Mesothelial cell of epicardium (in vitro differentiated cells): ENCODE results near the gene GCC2. TPM values are rescaled to one million over a fixed set of nuclear protein-coding genes. Genes with fewer than 3 reads are reported as not detected.

Experiments used
- DNase-seq, 2 experiments: peaks; one replicate each; pipeline ENCODE4 v3.0.0; 2021; ENCODE audit warnings: low spot score in 2 of 2; ENCODE audit not compliant: unreplicated experiment in 2 of 2
- H3K27ac Mint-ChIP-seq: 2 replicates; pipeline ENCODE4 v1.8.0; 2021; ENCODE audit warnings: mixed read lengths
- H3K27me3 Mint-ChIP-seq: 2 replicates; pipeline ENCODE4 v1.8.0; 2021; ENCODE audit warnings: low read depth, mixed read lengths
- H3K36me3 Mint-ChIP-seq: 2 replicates; pipeline ENCODE4 v1.8.0; 2021; ENCODE audit warnings: mixed read lengths
- H3K4me1 Mint-ChIP-seq: 2 replicates; pipeline ENCODE4 v1.8.0; 2021; ENCODE audit warnings: mixed read lengths
- H3K4me3 Mint-ChIP-seq: 2 replicates; pipeline ENCODE4 v1.8.0; 2021; ENCODE audit warnings: mild to moderate bottlenecking, moderate library complexity, mixed read lengths
- H3K9me3 Mint-ChIP-seq: 2 replicates; pipeline ENCODE4 v1.8.0; 2021; ENCODE audit warnings: mixed read lengths
- total RNA-seq: library from RNA; stranded (reverse); gene quantifications from 3 replicates; pipeline ENCODE4 v1.2.1, GENCODE V29; 2021
- TF ChIP-seq, protein P1 (sequence below): fragments of 200-600 bp; sonication (generic); IDR thresholded peaks from one replicate; pipeline ENCODE4 v1.5.0; 2021; ENCODE audit warnings: antibody characterized with exemption; ENCODE audit not compliant: unreplicated experiment

GCC2 gene
- total RNA-seq, 1 donor from 2014 or later = 44.2 TPM

DNA sequence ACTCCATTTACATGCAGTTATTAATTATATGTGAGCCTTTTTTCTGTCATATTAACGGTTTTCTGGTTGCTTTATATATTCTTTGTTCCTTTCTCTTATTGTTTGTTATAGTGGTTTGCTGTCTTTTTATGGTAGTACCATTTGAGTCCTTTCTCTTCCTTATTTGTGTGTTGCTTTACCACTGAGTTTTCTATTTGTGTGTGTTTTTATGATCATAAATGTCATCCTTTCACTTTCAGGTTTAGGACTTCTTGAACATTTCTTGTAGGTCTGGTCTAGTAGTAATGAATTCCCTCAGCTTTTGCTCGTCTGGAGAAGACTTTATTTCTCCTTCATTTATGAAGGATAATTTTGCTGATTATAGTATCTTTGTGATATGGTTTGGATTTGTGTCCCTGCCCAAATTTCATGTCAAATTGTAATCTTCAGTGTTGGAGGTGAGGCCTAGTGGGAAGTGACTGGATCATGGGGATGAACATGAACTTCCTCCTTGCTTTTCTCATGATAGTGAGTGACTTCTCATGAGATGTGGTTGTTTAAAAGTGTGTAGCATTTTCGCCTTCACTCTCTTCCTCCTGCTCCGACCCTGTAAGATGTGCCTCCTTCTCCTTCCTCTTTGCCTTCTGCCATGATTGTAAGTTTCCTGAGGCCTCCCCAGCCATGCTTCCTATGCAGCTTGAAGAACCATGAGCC is 11.5 kb downstream of the GCC2 start:
- no peak for DNase-seq
- TF ChIP-seq, protein P1, sequence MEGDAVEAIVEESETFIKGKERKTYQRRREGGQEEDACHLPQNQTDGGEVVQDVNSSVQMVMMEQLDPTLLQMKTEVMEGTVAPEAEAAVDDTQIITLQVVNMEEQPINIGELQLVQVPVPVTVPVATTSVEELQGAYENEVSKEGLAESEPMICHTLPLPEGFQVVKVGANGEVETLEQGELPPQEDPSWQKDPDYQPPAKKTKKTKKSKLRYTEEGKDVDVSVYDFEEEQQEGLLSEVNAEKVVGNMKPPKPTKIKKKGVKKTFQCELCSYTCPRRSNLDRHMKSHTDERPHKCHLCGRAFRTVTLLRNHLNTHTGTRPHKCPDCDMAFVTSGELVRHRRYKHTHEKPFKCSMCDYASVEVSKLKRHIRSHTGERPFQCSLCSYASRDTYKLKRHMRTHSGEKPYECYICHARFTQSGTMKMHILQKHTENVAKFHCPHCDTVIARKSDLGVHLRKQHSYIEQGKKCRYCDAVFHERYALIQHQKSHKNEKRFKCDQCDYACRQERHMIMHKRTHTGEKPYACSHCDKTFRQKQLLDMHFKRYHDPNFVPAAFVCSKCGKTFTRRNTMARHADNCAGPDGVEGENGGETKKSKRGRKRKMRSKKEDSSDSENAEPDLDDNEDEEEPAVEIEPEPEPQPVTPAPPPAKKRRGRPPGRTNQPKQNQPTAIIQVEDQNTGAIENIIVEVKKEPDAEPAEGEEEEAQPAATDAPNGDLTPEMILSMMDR = no peak
- Mint-ChIP-seq H3K36me3 (peaks cover 84% of the 10 kb centered on the region), H3K27me3 (no peaks in the 10 kb centered on the region), H3K27ac (peak overlapping the region; percentile 23), H3K4me3 (no peak overlapping the region), H3K9me3 (peaks cover 53% of the 10 kb centered on the region), H3K4me1 (no peaks in the 10 kb centered on the region)

DNA sequence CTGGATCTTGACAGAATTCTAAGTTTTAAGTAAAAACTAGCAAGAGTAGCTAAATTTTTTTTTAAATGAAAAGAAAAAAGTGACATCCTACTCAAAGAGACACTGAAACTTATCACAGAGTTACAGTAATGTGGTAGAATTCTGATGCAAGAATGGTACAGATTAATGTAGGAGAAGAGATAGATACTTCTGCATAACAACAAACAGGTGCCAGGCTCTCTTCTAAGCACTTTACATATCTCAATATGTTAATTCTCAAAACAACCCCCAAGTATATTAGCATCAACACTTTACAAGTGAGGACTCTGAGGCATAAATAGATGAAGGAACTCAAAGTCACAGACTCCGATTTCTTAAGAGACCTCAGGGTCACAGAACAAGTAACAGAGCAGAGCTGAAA is 28.1 kb downstream of the GCC2 start:
- H3K4me3 Mint-ChIP-seq = no peak overlapping the region

DNA sequence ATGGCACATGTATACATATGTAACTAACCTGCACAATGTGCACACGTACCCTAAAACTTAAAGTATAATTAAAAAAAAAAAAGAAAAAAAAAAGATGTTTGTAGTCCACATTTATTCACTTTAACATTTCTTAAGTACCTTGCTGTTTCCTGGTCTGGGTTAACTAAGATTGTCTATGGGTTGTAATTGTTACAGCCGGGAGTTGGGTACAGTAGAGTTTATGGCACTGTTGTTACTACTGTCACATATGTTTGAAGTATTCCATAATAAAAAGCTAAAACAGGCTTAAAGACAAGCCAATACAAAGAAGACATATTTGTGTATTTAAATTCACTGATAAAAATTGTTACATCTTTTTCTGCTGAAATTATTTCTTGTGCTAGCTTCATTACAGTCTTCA is 36.2 kb downstream of the GCC2 start:
- TF ChIP-seq, protein P1 = no peak
- H3K4me3 Mint-ChIP-seq = no peak overlapping the region
- H3K9me3 Mint-ChIP-seq = peaks cover 4% of the 10 kb centered on the region
- H3K36me3 Mint-ChIP-seq = peaks cover 39% of the 10 kb centered on the region
- no peaks in the 10 kb centered on the region for H3K4me1 Mint-ChIP-seq
- H3K27me3 Mint-ChIP-seq = no peaks in the 10 kb centered on the region
- no peak overlapping the region for H3K27ac Mint-ChIP-seq
- DNase-seq = no peak

More for the DNA sequence above, 28.1 kb downstream of the GCC2 start:
- TF ChIP-seq, protein P1 = no peak
- Mint-ChIP-seq H3K27ac (no peak overlapping the region), H3K36me3 (peaks cover 52% of the 10 kb centered on the region), H3K27me3 (no peaks in the 10 kb centered on the region), H3K4me1 (no peaks in the 10 kb centered on the region), H3K9me3 (no peaks in the 10 kb centered on the region)
- DNase-seq = no peak

DNA sequence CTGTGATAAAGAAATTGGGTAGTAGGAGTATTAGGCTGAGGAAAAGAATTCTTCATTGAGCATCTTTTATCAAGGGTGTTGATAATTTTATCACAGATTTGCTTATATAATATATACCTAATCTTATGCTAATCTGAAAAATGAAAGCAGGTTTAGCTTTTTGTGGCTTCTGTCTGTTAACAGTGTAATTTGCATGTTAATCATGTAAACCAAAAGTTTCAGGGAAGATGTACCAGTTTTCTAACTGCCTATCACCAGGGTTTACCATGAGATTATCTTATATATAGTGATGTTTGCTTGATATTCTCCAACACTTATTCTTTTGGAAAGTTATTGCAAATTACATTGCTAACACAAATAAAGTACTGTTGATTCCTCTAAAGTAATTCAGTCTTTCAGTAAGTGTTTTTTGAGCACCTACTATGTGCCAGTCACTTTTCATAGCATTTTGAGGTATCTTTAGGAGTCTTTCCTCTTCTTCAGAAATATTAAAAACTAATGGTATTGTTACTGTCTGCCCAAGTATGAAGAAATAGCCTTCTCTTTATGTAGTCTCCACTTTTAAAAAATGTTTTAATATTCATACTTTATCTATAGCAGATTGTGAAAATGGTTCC is 41.6 kb downstream of the GCC2 start:
- H3K4me1 Mint-ChIP-seq = no peaks in the 10 kb centered on the region

DNA sequence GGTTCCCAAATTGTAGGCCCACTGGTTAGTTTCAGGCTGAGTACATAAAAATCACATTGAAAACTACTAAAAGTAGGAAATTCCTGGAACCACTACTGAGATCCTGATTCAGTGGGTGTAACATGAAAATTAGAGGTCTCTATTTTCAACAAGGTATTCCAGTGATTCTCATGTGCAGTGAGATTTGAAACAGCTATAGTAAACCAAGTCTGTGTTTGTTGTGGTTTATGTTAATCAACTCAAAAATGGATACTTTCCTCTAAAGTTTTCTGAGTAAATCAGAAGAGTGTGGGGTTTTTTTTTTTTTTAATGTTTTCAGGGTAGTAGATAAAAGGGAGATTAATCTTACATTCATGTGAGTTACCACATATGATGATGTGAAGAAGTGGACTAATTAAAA is 42.8 kb downstream of the GCC2 start:
- H3K27ac Mint-ChIP-seq = no peak overlapping the region
- peaks cover 23% of the 10 kb centered on the region for H3K36me3 Mint-ChIP-seq
- H3K4me3 Mint-ChIP-seq = no peak overlapping the region
- no peak for DNase-seq
- TF ChIP-seq, protein P1 = no peak
- H3K4me1 Mint-ChIP-seq = no peaks in the 10 kb centered on the region
- no peaks in the 10 kb centered on the region for H3K27me3 Mint-ChIP-seq
- H3K9me3 Mint-ChIP-seq = no peaks in the 10 kb centered on the region

More for the DNA sequence above, 41.6 kb downstream of the GCC2 start:
- H3K9me3 Mint-ChIP-seq = no peaks in the 10 kb centered on the region
- peaks cover 23% of the 10 kb centered on the region for H3K36me3 Mint-ChIP-seq
- no peak overlapping the region for H3K4me3 Mint-ChIP-seq
- TF ChIP-seq, protein P1 = no peak
- no peak for DNase-seq
- no peaks in the 10 kb centered on the region for H3K27me3 Mint-ChIP-seq
- no peak overlapping the region for H3K27ac Mint-ChIP-seq
